HG02943 (cell line): ENCODE measurements around the gene HDAC6.

Experiments
- ATAC-seq: cut with Tn5 transposase; IDR thresholded peaks from one replicate; pipeline ENCODE4 v1.9.1; 2021; ENCODE audit warnings: mild to moderate bottlenecking, low read depth, moderate library complexity; ENCODE audit not compliant: unreplicated experiment

HDAC6 gene

DNA sequence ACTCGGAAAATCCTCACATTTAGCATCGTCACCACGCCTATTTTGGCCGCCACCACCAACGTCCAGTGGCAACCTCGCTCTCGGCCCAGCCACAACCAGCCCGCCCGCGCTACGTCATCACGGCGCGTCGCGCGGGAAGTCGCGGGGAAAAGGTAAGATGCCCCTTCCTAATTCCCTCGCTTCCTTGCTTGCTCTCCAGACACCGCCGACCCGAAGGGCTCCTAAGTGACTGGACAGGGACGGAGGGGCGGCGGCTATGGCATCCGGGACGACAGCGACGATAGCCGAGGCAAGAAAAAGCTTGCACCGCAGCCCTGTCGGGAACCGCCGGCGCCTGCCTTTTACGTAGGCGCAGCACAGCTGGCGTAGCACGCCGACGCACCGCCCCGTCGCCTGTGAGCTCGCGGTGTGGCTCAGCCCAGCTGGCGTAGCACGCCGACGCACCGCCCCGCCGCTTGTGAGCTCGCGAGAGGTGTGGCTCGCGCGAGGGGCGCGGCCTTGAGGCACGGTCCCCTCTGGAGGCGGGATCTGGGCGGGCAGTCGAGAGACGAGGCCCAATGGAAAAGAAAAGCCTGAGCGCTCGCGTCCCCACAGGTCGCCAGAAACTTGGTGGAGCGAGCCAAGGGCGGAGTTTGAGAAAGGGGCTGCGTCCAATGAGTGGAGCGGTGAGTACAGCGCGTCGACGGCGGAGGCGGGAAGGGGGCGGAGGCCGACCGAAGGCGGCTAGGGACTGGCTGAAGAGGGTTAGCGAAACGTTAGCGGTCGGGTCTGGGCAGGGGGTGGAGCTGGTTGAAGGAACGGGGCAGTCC lies at the start of gene HDAC6:
Gene HDAC6 (plus strand): TSS at position 788 of the 809 bp plus-strand sequence. CDS start 626 bp downstream, outside the sequence.
- ATAC-seq = peak; percentile 83

DNA sequence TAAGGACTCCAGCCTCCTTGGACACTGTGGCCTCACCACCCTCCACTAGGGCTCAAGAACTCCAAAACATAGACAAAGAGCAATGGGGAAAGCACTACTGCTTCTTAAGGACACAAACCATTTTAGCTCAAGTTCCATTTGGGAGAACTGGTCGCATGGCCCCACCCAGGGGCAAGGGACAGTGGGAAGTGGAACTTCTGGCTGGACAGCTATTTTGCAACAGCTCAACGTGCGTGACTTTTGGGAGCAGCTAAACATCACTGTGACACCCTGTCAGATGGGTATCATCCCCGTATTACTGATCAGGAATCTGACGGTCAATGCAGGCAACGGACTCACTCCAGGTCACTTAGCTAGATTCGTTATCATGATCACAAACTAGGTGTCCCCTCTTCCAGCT lies 49.4 kb upstream of the HDAC6 start:
- ATAC-seq = no peak

DNA sequence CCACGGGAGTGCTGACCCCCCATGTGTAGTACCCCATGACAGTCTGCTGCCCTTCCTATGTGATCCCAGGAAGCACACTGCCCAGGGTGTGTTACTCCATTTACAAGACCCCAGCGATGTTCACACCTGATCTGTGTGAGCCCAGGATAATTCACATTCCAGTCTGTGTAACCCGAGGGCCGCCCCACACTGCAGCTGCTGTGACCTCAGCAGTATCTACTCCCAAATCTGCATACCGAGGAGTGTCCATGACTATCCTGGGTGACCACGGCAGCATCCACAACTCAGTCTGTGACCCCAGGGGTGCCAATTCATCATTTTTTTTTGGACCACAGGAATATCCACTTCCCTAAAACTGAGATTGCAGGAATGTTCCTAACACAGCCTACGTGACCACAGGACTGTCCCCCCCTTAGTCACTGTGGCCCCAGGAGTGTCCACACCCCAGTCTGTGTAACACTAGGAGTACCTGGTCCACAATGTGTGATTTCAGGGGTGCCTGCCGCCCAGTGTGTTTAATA lies 48.1 kb upstream of the HDAC6 start:
- no peak for ATAC-seq

DNA sequence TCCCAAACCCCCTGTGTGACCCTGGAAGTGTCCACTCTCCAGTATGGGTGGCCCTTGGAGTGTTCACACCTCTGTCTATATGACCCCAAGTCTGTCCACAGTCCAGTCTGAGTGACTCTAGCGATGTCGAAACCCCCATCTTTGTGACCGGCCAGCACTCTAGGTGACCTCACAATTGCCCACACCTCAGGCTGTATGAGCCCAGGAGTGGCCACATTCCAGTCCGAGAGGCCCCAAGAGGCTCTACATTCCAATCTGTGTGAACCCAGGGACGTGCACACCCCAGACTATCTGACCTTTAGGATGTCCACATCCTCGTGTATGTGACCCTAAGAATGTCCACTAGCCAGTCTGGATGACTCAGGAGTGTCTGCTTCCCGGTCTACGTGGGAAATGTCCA lies 47.6 kb upstream of the HDAC6 start:
- no peak for ATAC-seq

DNA sequence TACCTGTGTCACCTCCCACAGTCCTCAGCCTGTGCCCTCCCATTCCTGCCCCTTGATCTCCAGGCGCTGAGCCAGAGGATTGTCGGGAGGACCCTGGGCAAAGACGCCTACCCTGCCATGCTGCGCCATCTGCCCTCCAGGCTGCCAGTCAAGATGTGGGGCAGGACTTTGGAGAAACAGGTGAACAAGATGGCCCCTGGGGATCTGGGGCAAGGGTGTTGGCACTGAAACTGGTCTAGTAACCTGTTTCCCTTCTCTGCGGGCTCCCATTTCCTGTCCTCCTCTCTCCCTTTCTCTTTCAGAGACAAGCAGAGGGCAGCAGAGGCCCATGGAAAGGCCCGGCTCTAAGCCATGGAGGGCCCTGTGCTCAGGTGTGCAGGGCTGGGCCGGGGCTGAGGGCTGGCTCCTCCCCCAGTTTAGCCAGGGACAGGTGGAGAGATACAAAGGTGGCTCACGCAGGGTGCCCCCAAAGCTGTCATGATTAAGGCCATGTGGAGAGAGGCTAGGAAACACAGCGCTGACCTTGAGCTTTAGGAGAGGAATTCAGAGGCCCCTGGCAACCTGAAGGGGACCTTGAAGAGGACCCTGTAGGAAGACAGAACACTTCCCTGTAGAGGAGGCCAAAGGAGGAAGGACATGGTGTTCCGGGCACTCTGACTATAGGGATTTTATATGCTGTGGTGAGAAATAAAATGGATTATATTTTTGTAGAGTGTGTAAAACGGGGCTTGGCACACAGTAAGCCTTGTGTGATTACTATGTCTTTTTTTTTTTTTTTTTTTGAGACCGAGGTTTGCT lies 40.0 kb upstream of the HDAC6 start, which contains the start of gene GLOD5:
Gene GLOD5 (plus strand): TSS at position 74 of the 798 bp plus-strand sequence. CDS start 44 bp downstream, at position 118.
- no peak for ATAC-seq

DNA sequence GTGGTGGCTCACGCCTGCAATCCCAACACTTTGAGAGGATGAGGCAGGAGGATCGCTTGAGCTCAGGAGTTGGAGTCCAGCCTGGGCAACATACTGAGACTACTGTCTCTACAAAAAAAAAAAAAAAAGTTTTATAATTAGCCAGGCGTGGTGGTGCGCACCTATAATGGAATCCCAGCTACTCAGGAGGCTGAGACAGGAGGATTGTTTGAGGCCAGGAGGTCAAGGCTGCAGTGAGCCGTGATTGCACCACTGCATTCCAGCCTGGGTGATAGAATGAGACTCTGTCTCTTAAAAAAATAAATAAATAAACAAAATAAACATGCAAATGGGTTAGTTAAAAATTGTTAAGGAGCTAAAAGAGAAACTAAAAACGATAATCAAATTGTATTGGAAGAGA lies 32.6 kb upstream of the HDAC6 start:
- no peak for ATAC-seq

DNA sequence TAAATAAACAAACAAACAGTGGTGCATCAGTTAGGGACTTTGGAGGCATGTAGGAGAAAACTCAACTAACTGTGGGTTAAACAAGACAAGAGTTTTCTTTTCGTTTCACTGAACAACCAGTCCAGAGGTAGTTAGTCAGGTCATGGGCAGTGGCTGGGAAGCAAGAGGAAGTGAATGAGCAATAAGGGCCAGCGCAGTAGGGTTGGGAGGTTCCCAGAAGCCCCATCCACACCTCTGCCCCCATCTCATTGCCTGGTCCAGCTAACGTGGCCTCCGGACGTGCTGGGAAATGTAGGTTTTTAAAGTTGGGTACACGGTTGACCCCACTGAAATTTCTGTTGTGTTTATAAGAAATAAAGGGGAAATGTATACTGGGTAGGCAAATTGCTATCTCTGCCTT lies 31.6 kb upstream of the HDAC6 start:
- no peak for ATAC-seq

DNA sequence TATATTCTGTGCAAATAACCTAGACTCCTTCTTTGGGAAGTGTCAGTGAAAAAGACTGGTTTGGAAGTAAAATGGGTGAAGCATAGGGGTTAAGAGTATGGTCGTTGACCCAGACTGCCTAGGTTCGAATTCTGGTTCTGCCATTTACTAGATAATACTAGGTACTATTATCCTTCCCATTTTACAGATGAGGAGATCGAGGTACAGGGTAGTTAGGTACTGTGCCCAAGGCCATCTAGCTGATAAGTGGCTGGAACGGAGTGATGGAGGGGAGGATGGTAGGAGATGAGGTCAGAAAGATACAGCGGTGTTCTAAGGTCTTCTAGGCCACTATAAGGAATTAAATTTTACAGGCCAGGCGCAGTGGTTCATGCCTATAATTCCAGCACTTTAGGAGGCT lies 29.3 kb upstream of the HDAC6 start:
- ATAC-seq = no peak

DNA sequence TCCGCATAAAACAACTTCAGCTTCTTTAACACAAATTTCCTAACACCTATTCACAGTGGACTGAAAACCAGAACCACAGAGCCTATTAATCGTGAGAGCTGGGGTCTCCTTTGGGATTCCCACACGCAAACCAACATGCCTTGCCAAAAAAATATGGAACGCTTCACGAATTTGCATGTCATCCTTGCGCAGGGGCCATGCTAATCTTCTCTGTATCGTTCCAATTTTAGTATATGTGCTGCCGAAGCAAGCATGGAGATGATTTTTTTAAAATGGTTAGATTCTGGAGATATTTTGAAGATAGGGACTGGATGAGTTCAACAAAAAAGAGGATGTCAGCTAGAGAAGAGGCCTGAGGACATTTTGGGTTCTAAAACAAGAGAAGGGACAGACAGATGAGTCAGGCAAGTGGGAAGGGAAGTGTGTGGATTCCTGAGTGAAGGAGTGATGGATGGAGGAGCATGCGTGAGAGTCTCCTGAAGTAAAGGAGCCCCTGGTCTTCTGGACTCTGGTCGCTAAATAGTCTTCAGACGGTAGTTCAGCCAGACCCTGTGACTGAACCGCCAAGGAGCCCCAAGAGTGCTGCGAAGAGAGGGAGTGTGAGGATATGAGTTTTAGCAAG lies 24.9 kb upstream of the HDAC6 start:
- no peak for ATAC-seq

DNA sequence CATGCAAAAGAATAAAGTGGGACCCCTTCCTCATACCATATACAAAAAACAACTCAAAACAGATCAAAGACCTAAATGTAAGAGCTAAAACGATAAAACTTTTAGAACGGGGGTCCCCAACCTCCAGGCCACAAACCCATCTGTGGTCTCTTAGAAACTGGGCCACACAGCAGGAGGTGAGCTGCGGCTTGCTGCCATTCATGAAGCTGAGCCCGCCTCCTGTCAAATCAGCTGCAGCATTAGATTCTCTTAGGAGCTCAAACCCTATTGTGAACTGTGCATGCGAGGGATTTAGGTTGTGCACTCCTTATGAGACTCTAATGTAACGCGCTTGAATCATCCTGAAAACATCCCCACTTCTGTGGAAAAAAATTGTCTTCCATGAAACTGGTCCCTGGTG lies 22.5 kb upstream of the HDAC6 start:
- ATAC-seq = no peak

DNA sequence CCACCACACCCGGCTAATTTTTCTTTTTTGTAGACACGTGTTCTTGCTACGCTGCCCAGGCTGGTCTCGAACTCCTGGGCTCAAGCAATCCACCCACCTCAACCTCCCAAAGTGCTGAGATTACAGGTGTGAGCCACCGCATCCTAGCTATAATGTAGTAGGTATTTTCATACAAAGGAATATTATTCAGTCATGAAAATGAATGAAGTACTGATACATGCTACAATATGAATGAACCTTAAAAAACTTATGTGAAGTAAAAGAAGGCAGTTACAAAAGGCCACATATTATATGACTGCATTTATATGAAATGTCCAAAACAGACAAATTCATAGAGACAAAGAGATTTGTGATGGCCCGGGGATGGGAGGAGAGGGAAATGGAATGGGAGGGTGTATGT lies 20.2 kb upstream of the HDAC6 start:
- no peak for ATAC-seq

DNA sequence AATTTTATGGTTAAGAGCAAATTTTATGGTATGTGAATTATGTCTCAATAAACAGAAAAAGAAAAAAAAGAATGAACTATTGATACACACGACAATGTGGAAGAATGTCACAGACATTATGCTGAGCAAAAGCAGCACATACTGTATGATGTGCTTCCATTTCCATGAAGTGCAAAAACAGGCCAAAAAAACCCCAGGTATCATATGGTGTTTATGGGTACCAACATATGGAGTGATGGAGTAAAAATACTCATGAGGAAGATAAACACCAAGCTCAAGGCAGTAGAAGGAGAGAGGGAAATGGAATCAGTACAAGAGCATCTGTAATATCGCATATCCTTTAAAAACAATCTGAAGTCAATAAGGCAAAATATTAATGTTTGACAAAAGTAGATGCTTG lies 19.7 kb upstream of the HDAC6 start:
- ATAC-seq = no peak

DNA sequence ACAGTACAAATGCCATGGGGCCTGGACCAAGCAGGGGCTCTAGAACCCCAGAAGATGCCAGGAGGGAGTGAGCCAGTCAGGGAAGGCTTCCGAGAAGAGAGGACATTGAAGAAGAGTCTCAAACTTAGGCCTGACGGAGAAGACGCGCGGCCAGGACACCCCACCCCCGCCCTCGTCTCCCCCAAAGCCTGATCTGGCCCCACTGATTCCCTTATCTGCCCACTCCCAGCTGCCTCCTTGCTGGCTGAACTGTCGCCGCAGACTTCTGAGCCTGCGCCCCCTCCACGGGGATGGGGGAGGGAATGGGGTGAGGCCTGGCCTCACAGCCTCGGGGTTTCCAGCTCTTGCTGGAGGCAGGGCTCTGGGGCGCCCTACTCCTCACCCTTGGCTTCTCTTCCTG lies 19.1 kb upstream of the HDAC6 start:
- no peak for ATAC-seq

DNA sequence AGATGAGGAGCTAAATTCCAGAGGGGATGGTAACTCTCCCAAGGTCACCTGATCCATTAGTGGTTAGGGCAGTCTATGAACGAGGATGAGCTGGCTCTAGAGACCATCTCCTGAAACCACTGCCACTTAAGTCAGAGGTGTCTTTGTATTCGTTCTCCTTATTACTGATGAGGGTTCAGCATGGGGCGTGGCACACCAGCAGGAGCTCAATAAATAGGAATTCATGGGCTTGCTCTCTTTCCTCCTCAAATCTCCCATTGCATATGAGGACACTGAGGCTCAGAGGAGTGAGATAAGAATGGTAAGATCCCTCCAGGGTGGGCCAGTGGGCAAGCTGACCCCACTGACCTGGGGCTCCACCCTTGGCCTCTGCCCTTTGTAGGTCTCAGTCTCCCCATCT lies 17.1 kb upstream of the HDAC6 start:
- ATAC-seq = no peak

DNA sequence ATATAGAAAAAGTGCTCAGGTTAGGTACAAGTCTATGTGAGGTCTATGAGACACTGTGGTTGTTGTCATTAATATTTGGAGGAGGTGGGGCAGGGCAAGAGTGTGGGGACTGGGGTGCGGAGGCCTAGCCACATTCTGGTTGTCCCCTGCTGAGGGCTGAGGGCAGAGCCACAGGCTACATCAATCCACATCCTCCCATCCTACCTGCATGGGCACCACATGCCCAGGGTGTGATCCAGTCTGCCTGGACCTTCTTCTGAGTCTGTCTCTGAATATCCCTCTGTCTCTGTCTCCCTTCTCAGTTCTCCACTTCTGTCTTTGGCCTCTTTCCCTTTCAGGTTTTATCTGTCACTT lies 16.7 kb upstream of the HDAC6 start:
- ATAC-seq = no peak

DNA sequence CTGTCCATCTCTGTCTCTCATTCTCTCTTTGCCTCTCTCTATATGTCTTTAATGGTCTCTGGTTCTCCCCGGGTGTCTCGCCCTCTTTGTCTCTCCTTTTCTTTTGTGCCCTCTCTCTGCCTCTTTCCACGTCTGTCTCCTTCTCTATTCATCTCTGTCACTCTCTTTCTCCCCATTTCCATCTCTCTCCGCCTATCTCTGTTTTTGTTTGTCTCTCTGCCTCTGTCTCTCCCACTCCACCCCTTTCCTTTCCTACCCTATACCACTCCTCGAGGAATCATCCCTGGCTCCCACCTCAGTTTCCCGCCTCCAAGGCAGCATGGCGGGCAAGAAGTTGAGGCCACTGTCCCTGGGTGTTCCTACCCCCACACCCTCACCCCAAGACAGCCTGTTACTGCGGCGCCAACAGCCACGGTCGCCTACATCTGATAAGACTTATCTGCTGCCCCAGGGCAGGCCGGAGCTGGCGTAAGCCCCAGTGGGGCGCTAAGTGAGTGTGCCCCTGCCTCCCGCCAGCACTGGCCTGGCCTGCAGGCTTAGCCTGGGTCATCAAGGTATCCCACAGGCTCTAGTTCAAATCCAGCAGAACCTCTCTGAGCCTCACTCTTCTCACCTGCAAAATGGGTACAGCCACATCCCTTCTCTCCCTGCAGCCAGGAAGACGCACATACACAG lies 16.2 kb upstream of the HDAC6 start:
- no peak for ATAC-seq

DNA sequence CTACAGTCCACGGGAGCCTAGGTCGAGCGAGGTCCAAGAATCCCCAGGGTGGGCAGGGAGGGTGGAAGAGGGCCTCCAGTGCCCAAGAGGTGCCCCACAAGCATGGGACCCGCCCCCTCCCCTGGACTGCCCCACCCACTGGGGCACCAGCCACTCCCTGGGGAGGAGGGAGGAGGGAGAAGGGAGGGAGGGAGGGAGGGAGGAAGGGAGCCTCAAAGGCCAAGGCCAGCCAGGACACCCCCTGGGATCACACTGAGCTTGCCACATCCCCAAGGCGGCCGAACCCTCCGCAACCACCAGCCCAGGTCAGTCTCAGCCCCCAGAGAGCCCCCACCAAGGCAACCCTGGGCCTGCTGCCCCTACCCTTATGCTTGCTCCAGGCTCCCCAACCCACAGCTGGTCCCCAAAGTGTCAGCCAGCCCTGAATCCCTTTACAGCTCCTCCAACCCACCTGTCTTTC lies 15.5 kb upstream of the HDAC6 start, which contains the start of gene GATA1:
Gene GATA1 (plus strand): TSS at position 250 of the 460 bp plus-strand sequence. CDS start 4,520 bp downstream, outside the sequence.
- ATAC-seq = no peak

DNA sequence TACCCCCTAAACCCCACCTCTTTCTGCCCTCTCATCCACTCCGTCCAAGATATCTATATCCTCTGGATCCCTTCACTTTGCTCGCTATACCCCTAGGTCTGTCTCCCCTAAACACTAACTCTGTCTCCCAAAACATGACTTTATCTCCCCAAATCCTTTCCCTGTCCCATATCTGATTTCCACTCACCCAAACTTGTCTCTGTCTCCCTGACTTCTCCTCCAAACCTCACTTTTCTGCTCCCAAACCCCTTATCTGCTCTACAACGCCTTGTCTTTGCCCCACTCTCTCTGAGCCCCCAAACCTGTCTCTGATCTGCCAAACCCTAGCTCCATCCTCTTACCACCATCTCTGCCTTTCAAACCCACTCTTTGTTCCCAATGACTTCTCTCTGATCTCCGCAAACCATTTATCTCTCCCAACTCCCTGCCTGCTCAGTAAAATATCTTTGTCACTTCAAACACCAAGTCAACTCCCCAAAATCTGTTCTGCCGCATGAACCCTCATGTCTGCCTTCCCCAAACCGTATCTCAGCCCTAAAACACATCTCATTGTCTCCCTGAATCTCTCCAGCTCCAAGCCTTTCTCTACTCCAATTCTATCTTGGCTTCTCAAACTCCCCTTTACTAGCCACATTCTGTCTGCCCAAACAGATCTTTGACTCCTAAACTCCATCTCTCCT lies 14.9 kb upstream of the HDAC6 start:
- no peak for ATAC-seq

DNA sequence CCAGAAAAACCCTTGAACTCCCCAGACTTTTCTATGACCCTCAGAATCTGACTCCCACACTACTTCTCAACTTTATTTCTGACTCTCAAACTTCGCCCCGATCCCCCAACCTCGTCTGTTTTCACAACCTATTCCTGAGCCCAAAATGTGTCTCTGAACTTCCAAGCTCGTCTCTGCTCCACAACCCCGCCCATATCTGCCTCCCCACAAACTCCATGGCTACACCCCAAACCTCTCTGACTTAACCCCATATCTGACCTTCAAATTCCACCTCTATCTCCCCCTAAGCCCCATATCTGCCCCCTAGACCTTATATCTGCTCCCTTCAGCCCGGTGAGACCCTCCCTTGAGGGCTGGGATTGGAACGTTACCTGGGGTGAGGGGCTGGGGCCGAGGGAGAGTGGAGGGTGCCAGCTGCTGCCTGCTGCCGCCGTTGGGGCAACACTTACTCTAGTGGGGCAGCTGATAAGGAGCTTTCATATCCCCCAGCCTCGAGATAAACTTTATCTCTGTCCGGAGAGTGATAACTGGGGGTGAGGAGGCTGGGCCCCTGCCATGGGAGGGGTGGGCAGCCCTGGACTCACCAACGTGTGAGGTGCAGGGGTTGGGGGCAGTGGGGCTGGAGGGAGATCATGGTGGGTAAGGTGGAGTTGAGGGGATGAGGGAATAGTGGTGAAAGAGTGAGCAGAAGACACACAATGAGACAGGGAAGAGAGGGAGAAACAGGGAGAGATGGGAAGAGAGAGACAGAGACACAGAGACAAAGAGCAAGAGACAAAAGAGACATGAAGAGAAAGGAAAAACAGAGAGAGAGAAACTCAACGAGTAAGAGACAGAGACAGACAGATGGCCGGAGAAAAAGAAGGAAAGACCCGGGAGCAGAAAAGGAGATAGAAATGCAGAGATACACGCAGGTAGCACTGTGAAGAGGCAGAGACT lies 14.1 kb upstream of the HDAC6 start:
- ATAC-seq = no peak
